ENCODE results near the gene PPFIA2.

DNA sequence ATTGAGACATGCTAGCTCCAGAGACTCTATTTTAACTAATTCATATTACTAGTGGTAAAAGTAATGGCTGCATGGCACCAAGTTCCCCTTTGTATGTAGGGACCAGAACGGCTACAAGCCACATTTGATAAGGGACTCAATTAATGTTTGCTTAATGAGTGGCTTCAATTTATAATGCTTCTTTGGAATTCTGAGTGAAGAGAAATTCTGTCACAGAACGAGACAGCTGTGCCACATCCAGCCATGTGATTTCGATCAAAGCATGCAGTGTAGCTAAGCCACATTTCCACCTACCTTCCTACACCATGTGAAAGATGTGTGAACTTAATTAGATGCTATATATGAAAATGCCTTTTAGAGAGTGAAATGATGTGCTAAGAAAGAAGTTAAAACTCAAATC, 463.9 kb downstream of the PPFIA2 start:
- TF ChIP-seq, protein P1, sequence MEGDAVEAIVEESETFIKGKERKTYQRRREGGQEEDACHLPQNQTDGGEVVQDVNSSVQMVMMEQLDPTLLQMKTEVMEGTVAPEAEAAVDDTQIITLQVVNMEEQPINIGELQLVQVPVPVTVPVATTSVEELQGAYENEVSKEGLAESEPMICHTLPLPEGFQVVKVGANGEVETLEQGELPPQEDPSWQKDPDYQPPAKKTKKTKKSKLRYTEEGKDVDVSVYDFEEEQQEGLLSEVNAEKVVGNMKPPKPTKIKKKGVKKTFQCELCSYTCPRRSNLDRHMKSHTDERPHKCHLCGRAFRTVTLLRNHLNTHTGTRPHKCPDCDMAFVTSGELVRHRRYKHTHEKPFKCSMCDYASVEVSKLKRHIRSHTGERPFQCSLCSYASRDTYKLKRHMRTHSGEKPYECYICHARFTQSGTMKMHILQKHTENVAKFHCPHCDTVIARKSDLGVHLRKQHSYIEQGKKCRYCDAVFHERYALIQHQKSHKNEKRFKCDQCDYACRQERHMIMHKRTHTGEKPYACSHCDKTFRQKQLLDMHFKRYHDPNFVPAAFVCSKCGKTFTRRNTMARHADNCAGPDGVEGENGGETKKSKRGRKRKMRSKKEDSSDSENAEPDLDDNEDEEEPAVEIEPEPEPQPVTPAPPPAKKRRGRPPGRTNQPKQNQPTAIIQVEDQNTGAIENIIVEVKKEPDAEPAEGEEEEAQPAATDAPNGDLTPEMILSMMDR (IDR thresholded peaks at IDR 0.05; ENCODE audit: insufficient read depth, low read depth, low read length), result no peak
- TF ChIP-seq EZH2 (IDR thresholded peaks at IDR 0.05; ENCODE audit: insufficient read depth, low read length), result no peak

Data from astrocyte (in vitro differentiated cells and primary cell).